Dedifferentiated amniotic fluid mesenchymal stem cell (primary cell): ENCODE data around the gene SFTPB.
"Not testable (repeated sequence)": the region's sequence is repeated elsewhere in the genome, so short reads cannot be mapped to it uniquely, and the experiment has no call there.

ENCODE experiments used
- DNase-seq: peaks from one replicate; pipeline ENCODE4 v3.0.0-alpha.2; 2016; ENCODE audit errors: extremely low spot score

Gene SFTPB

GRCh38 chr2:85656468-85656867, 11.5 kb downstream of the SFTPB start:
- no peak for DNase-seq

GRCh38 chr2:85655961-85656417, 12.0 kb downstream of the SFTPB start:
- DNase-seq = peak; percentile 25

GRCh38 chr2:85653996-85654395, 14.0 kb downstream of the SFTPB start:
- no peak for DNase-seq

DNA sequence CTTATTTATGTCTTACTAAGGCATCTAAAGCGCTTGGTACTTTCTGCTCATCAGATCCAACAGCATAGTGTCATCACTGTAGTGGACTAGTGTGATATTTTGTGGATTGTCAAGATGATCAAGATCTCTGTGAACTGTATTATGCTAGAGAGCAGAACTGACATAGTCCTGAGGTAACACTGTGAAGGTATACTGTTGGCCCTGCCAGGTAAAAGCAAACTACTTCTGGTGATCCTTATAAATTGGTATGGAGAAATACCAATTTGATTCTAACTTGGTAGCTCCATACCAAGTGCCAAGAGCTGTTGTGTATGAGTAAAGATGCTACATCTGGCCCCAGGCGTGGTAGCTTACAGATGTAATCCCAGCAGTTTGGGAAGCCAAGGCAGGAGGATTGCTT, 15.9 kb downstream of the SFTPB start:
- DNase-seq = no peak

DNA sequence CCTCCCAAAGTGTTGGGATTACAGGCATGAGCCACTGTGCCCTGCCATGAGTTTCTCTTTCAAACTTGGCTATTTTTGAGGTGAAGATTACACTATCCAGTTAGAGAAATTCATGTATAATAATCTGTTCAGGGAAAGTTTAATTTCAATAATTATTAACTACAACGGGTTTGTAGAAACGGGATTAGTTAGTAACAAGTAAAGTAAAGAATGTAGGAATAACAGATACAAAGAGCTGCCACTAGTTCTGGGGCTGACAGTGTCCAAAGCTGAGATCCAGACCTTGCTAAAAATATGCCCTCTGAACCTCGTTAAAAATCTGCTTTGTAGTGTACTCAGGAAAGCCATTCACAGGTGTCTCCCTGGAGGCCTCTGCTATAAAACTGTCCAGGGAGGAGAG, 16.9 kb downstream of the SFTPB start:
- no peak for DNase-seq

DNA sequence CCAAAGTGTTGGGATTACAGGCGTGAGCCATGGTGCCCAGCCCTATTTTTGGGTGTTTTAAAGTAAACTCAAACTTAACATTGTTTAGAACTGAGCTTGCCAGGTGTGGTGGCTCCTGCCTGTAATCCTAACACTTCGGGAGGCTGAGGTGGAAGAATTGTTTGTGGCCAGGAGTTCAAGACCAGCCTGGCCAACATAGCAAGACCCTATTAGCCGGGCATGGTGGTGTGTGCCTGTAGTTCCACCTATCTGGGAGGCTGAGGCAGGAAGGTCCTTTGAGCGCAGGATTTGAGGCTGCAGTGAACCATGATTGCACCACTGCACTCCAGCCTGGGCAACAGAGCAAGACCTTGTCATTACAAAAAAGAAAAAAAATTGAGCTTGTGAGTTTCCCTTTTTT, 17.5 kb downstream of the SFTPB start:
- DNase-seq = no peak

DNA sequence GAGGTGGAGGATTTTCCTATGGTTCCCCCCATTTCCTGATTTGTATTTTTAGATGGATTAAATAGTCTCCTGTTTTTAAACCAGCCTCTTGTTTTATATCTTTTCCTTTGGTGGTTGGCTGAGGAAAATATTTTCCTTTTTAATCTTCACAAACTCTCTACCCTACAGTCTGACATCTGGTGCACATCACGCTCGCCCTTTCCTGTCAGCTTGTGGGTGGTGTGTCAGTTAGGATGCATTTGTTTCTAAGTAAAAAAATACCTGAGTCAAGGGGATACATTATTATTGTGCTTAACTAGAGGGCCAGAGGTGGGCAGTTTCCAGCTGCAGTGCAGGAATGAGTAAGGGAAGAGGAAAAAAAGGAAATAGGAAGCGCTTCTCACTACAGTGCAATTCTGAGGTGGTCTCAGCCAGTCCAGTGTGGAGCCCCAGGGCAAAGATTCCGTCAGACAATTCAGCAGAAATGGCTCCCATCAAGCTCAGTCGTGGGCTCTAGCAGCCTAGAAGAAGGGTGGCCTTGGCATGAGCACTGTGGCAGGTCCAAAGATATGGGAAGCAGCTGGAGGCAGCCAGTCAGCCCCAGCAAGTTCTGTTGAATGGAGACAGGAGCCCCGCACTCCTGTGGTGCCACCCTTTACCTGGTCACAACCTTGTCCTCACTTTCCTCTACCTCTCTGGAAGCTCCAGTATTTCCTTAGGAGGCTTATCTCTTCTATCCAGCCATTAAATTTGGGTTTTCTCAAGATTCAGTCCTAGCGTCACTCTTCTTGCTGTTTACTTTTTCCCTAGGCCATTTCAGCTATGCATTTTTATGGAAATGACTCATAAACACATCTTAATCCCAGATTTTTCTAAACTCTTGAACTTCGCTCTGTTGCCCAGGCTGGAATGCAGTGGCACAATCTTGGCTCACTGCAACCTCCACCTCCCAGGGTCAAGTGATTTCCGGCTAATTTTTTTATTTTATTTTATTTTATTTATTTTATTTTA, 18.5 kb downstream of the SFTPB start:
- peak; percentile 62 for DNase-seq

DNA sequence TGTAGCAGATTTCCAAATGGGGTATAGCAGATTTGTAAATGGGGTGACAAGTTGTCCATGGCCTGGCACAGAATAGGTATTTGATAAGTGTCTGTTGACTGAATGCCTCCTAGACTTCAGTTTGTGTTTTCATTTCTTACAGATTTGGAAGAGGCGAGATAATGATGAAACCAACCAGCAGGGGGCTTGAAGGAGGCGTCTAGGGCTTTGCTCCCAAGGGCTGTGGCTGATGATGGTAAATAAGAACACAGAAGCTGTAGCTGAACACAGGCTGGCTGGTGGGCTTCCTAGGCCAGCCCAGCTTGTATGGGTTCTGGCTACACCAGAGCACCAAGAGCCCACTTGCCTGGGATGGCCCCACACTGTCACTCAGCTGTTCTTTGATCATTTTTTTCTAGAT, 19.4 kb downstream of the SFTPB start:
- DNase-seq = peak; percentile 53

DNA sequence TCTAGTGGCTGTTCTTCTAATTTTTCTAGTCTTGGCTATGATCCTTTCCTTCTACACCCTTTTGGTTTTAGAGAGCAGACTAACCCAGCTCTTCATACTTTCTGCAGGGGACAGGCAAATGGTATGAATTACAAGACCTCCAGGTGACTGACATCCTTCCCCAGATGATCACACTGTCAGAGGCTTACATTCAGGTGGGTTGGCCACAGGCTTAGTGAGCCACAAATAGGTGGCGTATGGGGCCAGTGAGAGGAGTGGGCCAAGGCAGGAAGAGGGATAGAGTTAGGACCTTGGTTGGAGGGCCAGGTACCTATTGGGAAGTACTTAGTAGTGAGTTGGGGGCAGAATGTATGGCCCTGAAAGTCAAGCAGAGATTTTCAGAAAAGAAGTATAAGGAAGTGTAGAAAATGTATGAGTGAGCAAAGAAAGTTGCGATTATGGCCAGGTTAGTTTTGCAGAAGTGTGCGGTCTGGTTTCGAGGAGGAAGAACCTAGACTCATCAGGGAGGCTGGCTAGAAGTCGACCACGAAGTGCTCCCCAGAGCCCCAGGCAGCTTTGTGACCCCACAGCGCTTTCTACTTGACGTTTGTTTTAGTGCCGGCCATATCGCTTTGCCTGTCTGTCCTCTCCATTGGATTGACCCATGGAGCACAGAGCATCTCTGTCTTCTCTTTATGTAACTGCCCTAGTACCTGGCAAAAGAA, 20.0 kb downstream of the SFTPB start:
- no peak for DNase-seq

GRCh38 chr2:85646166-85646565, 21.8 kb downstream of the SFTPB start:
- no peak for DNase-seq

GRCh38 chr2:85644909-85645308, 23.1 kb downstream of the SFTPB start:
- DNase-seq = no peak

- DNase-seq = no peak
Observed at GRCh38 chr2:85642725-85643124, 25.3 kb downstream of the SFTPB start.

DNA sequence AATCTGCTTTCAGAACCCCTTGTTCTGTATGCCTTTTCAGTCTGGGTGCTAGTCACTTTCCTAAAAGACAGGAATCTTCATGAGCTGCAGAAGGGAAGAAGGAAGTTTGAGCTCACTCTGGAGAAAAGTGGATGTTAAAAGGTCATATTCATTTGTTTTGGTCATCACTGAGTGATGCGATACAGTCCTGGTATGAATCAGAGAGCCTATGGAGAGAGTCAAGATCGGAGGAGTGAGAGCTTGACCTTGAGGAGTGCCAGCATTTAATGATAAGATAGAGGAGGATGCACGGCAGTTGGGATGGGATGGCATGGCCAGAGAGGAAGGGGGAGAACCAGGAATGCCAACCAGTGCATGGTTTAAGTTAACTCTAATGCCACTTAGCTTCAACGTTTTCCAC, 32.4 kb downstream of the SFTPB start:
- DNase-seq = no peak

DNA sequence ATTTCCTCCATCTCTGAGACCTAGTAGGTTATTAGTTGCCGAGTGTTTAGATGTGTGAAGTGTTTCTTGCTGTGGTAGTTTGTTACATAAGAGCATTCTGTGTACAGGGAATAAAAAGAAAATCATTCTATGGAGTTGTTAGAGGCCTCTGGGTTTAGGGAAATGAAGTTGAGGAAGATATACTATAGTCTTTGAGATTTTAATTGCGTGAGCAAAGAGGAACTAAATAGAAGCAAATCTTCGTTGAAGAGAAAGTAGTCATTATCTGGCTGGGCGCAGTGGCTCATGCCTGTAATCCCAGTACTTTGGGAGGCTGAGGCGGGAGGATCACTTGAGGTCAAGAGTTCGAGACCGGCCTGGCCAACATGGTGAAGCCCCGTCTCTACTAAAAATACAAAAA, 33.0 kb downstream of the SFTPB start:
- DNase-seq = no peak

GRCh38 chr2:85631316-85631715, 36.7 kb downstream of the SFTPB start:
- no peak for DNase-seq

DNA sequence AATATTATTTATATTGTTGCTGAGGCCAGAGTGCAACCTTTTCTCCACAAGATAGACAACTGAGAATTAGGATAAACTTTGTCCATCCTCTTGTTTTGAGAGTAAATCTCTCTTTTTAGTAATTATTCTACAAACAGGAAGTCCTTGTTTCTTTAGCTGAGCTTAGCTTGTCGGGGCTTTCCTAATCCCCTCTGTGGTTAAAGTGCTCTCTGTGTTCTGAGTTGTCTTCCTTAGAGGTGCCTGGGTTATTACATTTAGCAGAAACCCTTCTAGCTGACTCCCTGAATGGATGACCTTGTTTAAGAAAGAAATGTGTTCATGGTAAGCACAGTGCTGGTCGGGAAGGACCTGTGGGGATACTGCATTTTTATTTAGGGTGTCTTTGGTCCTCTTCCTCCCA, 39.3 kb downstream of the SFTPB start:
- no peak for DNase-seq

DNA sequence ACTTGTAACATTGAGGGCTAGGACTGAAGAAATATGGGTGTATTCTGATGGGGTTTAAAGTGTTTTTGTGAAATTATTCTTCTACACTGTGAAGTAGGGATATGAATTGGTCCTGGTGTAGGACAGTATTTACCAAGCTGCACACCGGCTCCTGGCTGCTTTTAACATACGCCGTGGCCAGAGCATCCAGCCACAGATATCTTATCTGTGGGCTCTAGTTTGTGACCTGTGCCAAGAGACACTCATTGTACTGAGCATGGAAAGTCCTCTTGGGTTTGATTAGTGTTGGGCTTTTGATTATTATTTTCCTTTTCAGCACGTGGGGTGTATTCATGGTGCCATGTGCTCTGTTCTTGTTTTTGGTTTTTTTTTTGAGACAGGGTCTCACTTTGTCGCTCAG, 44.0 kb downstream of the SFTPB start:
- no peak for DNase-seq

DNA sequence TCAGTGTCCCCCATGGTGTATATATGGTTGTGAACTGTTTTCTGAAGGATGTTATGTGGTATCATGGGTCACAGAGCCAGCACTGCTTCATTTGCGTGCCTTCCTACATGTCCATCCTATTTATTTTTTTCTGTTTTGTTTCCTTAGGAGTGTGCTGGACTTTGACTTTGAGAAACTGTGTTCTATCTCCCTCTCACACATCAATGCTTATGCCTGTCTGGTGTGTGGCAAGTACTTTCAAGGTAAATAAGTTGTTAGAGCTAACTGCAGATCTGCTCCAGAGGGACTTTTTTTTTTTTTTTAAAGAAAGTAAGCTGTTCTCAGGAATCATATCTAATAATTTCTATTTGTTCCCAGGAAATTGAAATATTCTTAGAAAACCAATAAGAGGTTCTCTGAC, 46.7 kb downstream of the SFTPB start:
- DNase-seq = no peak

DNA sequence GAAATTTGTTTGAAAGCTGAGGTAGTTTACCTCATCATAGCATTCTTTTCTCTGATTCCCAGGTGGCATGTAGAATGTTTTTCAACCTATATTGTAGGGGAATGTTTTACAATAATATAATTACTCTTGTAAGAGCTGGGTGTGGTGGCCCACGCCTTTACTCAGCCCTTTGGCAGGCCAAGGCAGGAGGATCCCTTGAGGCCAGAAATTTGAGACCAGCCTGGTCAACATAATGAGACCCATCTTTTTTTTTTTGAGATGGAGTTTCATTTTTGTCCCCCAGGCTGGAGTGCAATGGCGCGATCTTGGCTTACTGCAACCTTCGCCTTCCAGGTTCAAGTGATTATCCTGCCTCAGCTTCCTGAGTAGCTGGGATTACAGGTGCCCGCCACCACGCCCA, 48.4 kb downstream of the SFTPB start:
- DNase-seq = no peak

DNA sequence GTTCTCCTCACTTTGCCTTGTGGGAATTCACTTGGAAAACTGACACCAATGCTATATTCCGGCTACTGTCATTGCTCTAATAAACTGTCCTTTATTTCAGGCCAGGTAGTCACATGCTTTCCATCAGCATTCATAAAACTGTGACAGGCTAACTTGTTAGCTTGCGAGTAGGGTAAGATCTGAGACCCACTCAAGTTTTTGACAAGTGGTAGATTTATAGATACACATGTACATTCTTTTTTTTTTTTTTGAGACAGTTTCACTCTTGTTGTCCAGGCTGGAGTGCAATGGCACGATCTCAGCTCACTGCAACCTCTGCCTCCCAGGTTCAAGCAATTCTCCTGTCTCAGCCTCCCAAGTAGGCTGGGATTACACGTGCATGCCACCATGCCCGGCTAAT, 50.3 kb downstream of the SFTPB start:
- DNase-seq = not testable (repeated sequence)

DNA sequence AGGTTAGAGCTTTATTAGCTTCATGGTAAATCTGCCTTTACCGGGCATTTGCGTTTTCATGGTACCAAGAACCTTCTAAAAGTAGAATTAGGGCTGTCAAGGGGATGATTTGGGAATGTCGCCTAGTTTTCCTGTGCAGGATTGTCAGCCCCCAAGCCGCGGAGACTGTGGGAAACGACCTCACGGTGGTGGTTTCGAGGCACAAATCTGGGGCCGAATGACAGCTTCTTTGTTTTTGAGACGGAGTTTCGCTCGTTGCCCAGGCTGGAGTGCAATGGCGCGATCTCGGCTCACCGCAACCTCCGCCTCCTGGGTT, 52.6 kb downstream of the SFTPB start:
- no peak for DNase-seq

GRCh38 chr2:85614757-85615156, 53.2 kb downstream of the SFTPB start:
- not testable (repeated sequence) for DNase-seq
